HG02973 (cell line): ENCODE data around the gene PSPN.
"Not testable (repeated sequence)": the region's sequence is repeated elsewhere in the genome, so short reads cannot be mapped to it uniquely, and the experiment has no call there.

Experiments
- ATAC-seq: cut with Tn5 transposase; IDR thresholded peaks from one replicate; pipeline ENCODE4 v1.9.1; 2021; ENCODE audit warnings: moderate library complexity; ENCODE audit not compliant: unreplicated experiment

PSPN gene

GRCh38 chr19:6373813-6374108 is 2.0 kb downstream of the PSPN start:
- ATAC-seq, result no peak

- ATAC-seq, result peak; percentile 55
These were observed 2.5 kb downstream of the PSPN start for GRCh38 chr19:6373096-6373812.

GRCh38 chr19:6372594-6373095 is 3.1 kb downstream of the PSPN start, which contains the start of gene ALKBH7:
ALKBH7 (plus strand) TSS chr19:6372794; CDS start chr19:6372821, 27 bp downstream.
- ATAC-seq, result peak; percentile 60

DNA sequence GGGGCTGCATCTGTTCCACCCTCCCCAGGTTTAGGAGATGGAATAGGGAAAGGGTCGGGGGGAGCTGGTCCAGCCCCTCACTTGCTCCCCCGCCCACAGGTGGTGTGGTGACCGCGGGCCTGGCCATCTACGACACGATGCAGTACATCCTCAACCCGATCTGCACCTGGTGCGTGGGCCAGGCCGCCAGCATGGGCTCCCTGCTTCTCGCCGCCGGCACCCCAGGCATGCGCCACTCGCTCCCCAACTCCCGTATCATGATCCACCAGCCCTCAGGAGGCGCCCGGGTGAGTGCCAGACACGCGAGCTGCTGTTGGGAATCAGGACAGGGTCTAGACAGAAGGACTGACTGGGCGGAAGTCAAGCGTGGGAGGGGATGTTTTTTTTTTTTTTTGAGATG is 11.4 kb downstream of the PSPN start:
- no peak for ATAC-seq

DNA sequence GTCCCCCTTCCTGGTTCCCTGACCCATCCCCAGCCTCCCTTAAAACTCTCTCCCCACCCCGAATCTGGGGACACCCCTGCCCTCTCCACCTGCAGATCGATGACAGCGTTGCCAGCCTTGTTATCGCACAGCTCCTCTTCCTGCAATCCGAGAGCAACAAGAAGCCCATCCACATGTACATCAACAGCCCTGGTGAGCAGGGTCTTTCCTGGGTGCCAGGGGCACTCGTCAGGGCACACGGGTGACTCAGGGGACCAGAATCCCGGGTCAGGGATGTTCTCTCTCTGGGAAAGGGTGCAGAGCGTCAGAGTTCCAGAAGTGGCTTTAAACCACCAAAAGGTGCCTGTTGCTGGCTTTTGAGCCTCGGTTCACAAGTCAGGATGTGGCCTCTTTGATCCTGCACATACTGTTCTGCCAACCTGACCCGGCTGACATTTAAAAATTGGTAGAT is 13.4 kb downstream of the PSPN start:
- ATAC-seq, result no peak

DNA sequence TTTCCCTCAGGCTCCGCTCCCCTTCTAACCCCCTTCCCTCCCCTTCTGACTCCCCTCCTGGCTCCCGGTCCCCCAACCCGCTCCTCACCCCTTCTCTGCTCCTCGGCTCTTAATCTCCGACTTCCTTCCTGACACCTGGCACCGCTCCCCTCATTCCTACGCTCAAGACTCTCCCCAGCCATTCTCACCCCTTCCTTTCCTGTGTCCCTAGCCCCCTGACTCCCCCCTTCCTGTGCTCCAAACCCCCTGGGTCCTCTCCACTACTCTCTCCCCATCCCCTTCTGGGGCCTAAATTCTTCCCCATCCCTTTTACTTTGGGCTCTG is 13.7 kb downstream of the PSPN start:
- ATAC-seq, result no peak

DNA sequence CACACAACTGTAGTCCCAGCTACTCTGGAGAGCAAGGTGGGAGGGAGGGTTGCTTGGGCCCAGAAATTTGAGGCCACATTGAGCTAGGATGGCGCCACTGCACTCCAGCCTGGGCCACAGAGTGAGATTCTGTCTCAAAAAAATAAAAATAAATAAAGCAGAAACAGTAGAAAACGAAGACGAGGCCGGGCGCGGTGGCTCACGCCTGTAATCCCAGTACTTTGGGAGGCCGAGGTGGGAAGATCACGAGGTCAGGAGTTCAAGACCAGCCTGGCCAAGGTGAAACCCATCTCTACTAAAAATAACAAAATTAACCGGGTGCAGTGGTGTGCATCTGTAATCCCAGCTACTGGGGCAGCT is 14.9 kb downstream of the PSPN start:
- not testable (repeated sequence) for ATAC-seq

GRCh38 chr19:6360445-6360844 is 15.3 kb downstream of the PSPN start:
- not testable (repeated sequence) for ATAC-seq

GRCh38 chr19:6359568-6360341 is 16.0 kb downstream of the PSPN start:
- ATAC-seq, result no peak

DNA sequence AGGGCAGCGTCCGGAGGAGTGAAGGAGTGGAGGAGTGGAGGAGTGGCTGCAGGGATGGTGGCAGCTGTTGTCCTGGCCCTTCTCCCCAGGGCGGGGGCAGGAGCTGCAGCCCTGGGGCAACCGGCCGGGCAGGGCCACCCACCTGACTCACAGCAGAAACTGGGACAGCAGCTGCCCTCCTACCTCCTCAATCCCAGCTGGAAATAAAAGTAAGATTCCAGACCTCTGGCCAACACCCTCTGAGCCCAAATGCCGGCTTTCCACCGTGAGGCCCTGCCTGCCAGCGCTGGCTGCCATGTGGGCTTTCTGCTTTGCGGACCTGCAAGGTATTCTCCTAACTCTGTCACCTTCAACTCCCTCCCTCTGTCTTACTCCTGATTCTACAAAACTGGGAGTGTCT is 17.7 kb downstream of the PSPN start:
- no peak for ATAC-seq

DNA sequence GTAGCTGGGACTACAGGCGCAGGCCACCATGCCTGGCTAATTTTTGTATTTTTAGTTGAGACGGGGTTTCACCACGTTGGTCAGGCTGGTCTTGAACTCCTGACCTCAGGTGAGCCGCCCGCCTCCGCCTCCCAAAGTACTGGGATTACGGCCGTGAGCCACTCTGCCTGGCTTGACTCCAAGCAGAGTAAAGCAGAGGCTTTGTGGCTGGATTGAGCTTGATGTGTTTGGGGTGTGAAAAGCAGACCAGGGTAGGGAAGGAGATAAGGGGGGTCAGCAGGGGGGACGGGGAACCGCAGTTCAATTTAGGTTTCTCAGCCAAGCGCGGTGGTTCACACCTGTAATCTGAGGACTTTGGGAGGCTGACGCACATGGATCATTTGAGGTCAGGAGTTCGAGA is 18.6 kb downstream of the PSPN start:
- ATAC-seq, result no peak

DNA sequence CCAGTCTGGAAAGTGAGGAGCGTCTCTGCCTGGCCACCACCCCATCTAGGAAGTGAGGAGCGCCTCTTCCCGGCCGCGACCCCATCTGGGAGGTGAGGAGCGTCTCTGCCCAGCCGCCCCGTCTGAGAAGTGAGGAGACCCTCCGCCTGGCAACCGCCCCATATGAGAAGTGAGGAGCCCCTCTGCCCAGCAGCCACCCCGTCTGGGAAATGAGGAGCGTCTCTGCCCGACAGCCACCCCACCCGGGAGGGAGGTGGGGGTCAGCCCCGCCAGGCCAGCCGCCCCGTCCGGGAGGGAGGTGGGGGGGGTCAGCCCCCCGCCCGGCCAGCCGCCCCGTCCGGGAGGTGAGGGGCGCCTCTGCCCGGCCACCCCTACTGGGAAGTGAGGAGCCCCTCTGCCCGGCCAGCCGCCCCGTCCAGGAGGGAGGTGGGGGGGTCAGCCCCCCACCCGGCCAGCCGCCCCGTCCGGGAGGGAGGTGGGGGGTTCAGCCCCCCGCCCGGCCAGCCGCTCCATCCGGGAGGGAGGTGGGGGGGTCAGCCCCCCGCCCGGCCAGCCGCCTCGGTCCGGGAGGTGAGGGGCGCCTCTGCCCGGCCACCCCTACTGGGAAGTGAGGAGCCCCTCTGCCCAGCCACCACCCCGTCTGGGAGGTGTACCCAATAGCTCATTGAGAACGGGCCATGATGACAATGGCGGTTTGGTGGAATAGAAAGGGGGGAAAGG is 20.3 kb downstream of the PSPN start:
- ATAC-seq, result not testable (repeated sequence)

- ATAC-seq, result no peak
These were observed 21.5 kb downstream of the PSPN start for GRCh38 chr19:6354098-6354674.

- ATAC-seq, result no peak
These were observed 23.2 kb downstream of the PSPN start for GRCh38 chr19:6352381-6353165.

DNA sequence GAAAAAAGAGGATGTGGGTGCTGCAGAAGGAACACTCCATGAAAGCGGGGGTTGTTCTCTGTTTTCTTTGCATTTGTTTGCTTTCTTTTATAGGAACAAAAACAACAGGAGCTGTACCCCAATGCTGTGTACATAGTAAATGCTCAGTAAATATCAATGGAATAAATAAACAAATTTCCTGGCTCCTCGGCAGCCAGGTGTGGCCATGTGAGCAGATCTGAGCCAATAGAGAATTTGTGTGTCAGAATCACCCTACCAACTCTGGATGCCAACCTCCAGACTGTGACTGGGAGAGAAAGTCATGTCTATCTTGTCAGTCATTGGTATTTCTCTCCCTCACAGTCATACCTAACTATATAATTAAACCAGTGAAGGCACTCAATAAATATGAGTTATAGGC is 25.0 kb downstream of the PSPN start:
- ATAC-seq, result no peak

DNA sequence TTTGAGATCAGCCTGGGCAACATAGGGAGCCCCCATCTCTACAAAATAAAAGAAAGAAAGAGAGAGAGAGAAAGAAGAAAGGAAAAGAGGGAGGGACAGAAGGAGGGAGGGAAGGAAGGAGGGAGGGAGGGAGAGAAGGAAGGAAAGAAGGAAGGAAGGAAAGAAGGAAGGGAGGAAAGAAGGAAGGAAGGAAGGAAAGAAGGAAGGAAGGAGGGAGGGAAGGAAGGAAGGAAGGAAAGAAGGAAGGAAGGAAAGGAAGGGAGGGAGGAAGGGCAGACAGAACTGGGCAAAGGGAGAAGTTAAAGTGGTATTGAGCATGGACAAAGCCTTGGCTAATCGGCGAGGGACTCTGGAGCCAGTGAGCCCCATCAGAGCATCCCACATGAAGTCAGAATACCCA is 26.5 kb downstream of the PSPN start:
- ATAC-seq, result not testable (repeated sequence)

DNA sequence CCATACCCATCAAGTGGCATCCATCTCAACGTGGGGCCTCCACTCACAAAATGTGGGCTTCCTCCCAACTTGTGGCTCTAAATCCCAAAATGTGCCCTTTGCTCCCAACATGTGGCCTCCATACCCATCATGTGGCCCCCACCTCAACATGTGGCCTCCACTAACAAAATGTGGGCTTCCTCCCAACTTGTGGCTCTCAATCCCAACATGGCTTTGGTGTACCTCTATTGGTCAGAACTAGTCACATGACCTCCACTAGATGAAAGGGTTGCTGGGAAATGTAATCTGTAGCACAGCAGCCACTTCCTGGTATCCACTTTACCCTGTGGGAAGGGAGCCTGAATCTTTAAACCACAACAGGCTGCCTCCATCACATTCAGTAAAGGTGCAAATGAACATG is 32.3 kb downstream of the PSPN start:
- no peak for ATAC-seq

DNA sequence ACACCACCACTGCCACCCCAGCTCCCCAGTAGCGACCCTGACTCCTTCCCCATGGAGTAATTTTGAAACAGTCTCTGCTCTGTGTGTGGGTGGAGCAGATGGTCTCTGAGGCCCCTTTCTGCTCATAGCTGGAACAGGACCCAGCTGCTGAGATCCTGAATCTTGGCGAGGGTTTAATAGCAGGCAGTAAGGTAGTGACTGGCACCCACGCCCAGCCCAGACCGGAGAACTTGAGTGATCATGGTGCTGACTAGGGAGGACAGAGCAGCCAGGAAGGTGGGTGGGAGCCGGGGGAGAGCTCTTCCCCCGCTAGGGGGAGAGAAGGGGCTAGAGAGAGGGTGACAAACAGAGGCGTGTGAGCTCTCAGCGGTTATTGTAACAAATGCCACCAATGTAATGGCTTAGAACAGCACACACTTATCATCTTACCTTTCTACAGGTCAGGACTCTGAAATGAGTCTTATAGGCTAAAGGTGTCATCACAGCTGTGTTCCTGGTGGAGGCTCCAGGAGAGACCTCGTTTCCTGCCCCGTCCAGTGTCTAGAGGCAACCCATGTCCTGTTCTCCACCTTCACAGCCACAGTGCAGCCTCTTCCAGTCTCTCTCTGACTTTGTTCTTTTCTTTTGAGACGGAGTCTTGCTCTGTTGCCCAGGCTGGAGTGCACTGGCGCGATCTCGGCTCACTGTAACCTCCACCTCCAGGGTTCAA is 35.1 kb downstream of the PSPN start:
- ATAC-seq, result no peak

- ATAC-seq, result no peak
These were observed 41.0 kb downstream of the PSPN start for GRCh38 chr19:6334490-6335285.
